HL-60/S4 treated with phorbol 12-myristate 13-acetate at 8.2 ng/mL for 4 days and 3 days (cell line): Measurements from ENCODE around the gene RFX4.

Source experiments
- in situ Hi-C: fragments of 300-500 bp; cut with MboI; formaldehyde crosslinking; loops from 2 replicates; pipeline ENCODE4 v1.15.0; 2022; ENCODE audit warnings: low sequenced_read_pairs

Gene RFX4

GRCh38 chr12:106791531-106791930, 208.7 kb downstream of the RFX4 start:
- in situ Hi-C loops: no loop called here

DNA sequence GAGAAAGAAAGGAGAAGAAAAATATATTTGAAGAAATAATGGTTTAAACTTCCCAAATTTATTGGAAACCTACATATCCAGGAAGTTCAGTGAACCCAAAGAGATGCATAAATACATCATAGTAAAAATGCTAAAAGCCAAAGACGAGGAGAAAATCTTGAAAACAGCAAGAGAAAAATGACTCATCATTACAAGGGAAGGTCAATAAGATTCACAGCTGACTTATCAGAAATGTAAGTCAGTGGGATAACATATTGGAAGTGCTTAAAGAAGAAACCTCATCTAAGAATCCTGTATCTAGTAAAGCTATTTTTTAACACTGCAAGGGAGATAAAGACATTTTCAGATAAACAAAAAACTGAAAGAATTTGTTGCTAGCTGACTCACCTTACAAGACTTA, 211.6 kb downstream of the RFX4 start:
- in situ Hi-C loops: no loop called here

- in situ Hi-C loops: no loop called here
Measured at GRCh38 chr12:106801167-106801708, 218.4 kb downstream of the RFX4 start.

GRCh38 chr12:106801830-106802533, 219.2 kb downstream of the RFX4 start:
- in situ Hi-C loops: no loop called here

- in situ Hi-C loops: no loop called here
Measured at GRCh38 chr12:106804668-106805067, 221.9 kb downstream of the RFX4 start.
